H9 (cell line): ENCODE data around the gene AXIN1. TPM values are rescaled to one million over a fixed set of nuclear protein-coding genes. Genes with fewer than 3 reads are reported as not detected.

Source experiments
- DNase-seq: peaks from one replicate; pipeline ENCODE4 v3.0.0-alpha.2; 2017
- H2AFZ ChIP-seq: one replicate; pipeline ENCODE4 v1.6.1; 2013; ENCODE audit warnings: mild to moderate bottlenecking, low read length, control low read depth, moderate library complexity
- H2AK5ac ChIP-seq: 2 replicates; pipeline ENCODE4 v1.6.1; 2013; ENCODE audit warnings: low read length, control low read depth, mixed read lengths; ENCODE audit not compliant: insufficient read length
- H2BK120ac ChIP-seq: one replicate; pipeline ENCODE4 v1.6.1; 2013; ENCODE audit warnings: low read depth, mild to moderate bottlenecking, low read length, control low read depth, inconsistent platforms; ENCODE audit not compliant: poor library complexity, severe bottlenecking
- H2BK12ac ChIP-seq: 2 replicates; pipeline ENCODE4 v1.6.1; 2013; ENCODE audit warnings: low read length, control low read depth, mixed read lengths, low read depth; ENCODE audit not compliant: insufficient read length
- H2BK15ac ChIP-seq: 2 replicates; pipeline ENCODE4 v1.6.1; 2013; ENCODE audit warnings: low read depth, low read length, control low read depth
- H2BK20ac ChIP-seq: one replicate; pipeline ENCODE4 v1.6.1; 2013; ENCODE audit warnings: low read depth, mild to moderate bottlenecking, low read length, control low read depth, inconsistent platforms; ENCODE audit not compliant: poor library complexity, severe bottlenecking
- H2BK5ac ChIP-seq: 2 replicates; pipeline ENCODE4 v1.6.1; 2013; ENCODE audit warnings: low read length, control low read depth, mixed read lengths; ENCODE audit not compliant: insufficient read length
- H3K14ac ChIP-seq: 2 replicates; pipeline ENCODE4 v1.6.1; 2013; ENCODE audit warnings: low read length, control low read depth; ENCODE audit not compliant: insufficient read depth
- H3K18ac ChIP-seq: 2 replicates; pipeline ENCODE4 v1.6.1; 2013; ENCODE audit warnings: low read depth, mild to moderate bottlenecking, mixed read lengths, low read length, control low read depth; ENCODE audit not compliant: insufficient read length
- H3K23ac ChIP-seq: 2 replicates; pipeline ENCODE4 v1.6.1; 2013; ENCODE audit warnings: low read length, control low read depth, mixed read lengths, low read depth; ENCODE audit not compliant: insufficient read length
- H3K23me2 ChIP-seq: 2 replicates; pipeline ENCODE4 v1.6.1; 2013; ENCODE audit warnings: low read depth, mild to moderate bottlenecking, mixed read lengths, low read length, control low read depth; ENCODE audit not compliant: insufficient read length, poor library complexity, severe bottlenecking
- H3K27ac ChIP-seq: 2 replicates; pipeline ENCODE4 v1.5.1; 2013; ENCODE audit warnings: low read length, control low read depth, mixed read lengths, low read depth; ENCODE audit not compliant: insufficient read length
- H3K27me3 ChIP-seq: 2 replicates; pipeline ENCODE4 v1.6.1; 2013; ENCODE audit warnings: low read length, control low read depth, inconsistent platforms; ENCODE audit not compliant: insufficient read depth
- H3K4ac ChIP-seq: 2 replicates; pipeline ENCODE4 v1.6.1; 2013; ENCODE audit warnings: low read depth, mild to moderate bottlenecking, control low read depth, inconsistent platforms, low read length, moderate library complexity
- H3K4me1 ChIP-seq: 2 replicates; pipeline ENCODE4 v1.6.1; 2013; ENCODE audit warnings: low read length, control low read depth, inconsistent platforms; ENCODE audit not compliant: insufficient read depth
- H3K4me2 ChIP-seq: 2 replicates; pipeline ENCODE4 v1.6.1; 2013; ENCODE audit warnings: low read length, control low read depth, mixed read lengths; ENCODE audit not compliant: insufficient read length, insufficient read depth
- H3K56ac ChIP-seq: 2 replicates; pipeline ENCODE4 v1.6.1; 2013; ENCODE audit warnings: low read depth, mild to moderate bottlenecking, mixed read lengths, low read length, control low read depth; ENCODE audit not compliant: insufficient read length
- H3K79me1 ChIP-seq: 2 replicates; pipeline ENCODE4 v1.6.1; 2013; ENCODE audit warnings: low read depth, mild to moderate bottlenecking, moderate library complexity, low read length, control low read depth, inconsistent platforms; ENCODE audit not compliant: insufficient read depth, poor library complexity, severe bottlenecking
- H3K79me2 ChIP-seq: 2 replicates; pipeline ENCODE4 v1.6.1; 2013; ENCODE audit warnings: low read length, control low read depth, inconsistent platforms; ENCODE audit not compliant: insufficient read depth
- H3K9ac ChIP-seq: 2 replicates; pipeline ENCODE4 v1.6.1; 2013; ENCODE audit warnings: low read length, control low read depth, mixed read lengths; ENCODE audit not compliant: insufficient read length; ENCODE audit errors: extremely low read depth
- H3K9me3 ChIP-seq: one replicate; pipeline ENCODE4 v1.6.1; 2013; ENCODE audit warnings: low read depth, low read length, inconsistent platforms; ENCODE audit not compliant: control insufficient read depth
- H3T11ph ChIP-seq: one replicate; pipeline ENCODE4 v1.6.1; 2013; ENCODE audit warnings: mild to moderate bottlenecking, low read length, control low read depth, inconsistent platforms
- H4K20me1 ChIP-seq: one replicate; pipeline ENCODE4 v1.6.1; 2013; ENCODE audit not compliant: control insufficient read depth, insufficient read length, insufficient read depth
- H4K5ac ChIP-seq: 2 replicates; pipeline ENCODE4 v1.6.1; 2013; ENCODE audit warnings: low read depth, mild to moderate bottlenecking, mixed read lengths, low read length, control low read depth; ENCODE audit not compliant: insufficient read length
- H4K8ac ChIP-seq: replicated peaks from 2 replicates; pipeline ENCODE4 v1.6.1; 2013; ENCODE audit warnings: low read length, control low read depth, mixed read lengths, low read depth; ENCODE audit not compliant: insufficient read length
- H4K91ac ChIP-seq: 2 replicates; pipeline ENCODE4 v1.6.1; 2013; ENCODE audit warnings: low read depth, mild to moderate bottlenecking, moderate library complexity, mixed read lengths, low read length, control low read depth; ENCODE audit not compliant: insufficient read length
- H3K27ac Mint-ChIP-seq, 3 experiments: 2 replicates in 2 of 3; 3 replicates in 1 of 3; pipeline ENCODE4 v1.8.0; 2020 to 2021; ENCODE audit warnings: mixed read lengths in 3 of 3, mild to moderate bottlenecking in 1 of 3, moderate library complexity in 1 of 3
- H3K27me3 Mint-ChIP-seq: 2 replicates; pipeline ENCODE4 v1.8.0; 2021; ENCODE audit warnings: low read depth, mild to moderate bottlenecking, moderate library complexity, mixed read lengths
- H3K36me3 Mint-ChIP-seq, 3 experiments: 2 replicates in 2 of 3; 3 replicates in 1 of 3; pipeline ENCODE4 v1.8.0; 2020 to 2021; ENCODE audit warnings: low read depth in 3 of 3, mixed read lengths in 3 of 3; ENCODE audit not compliant: insufficient read depth in 1 of 3
- H3K4me1 Mint-ChIP-seq, 2 experiments: 2 replicates each; pipeline ENCODE4 v1.8.0; 2020; ENCODE audit warnings: mixed read lengths in 2 of 2
- H3K4me3 Mint-ChIP-seq, 2 experiments: 2 replicates in 1 of 2; 3 replicates in 1 of 2; pipeline ENCODE4 v1.8.0; 2020 to 2021; ENCODE audit warnings: mild to moderate bottlenecking in 2 of 2, mixed read lengths in 2 of 2, moderate library complexity in 1 of 2
- H3K9me3 Mint-ChIP-seq, 2 experiments: 2 replicates in 1 of 2; 3 replicates in 1 of 2; pipeline ENCODE4 v1.8.0; 2020; ENCODE audit warnings: mild to moderate bottlenecking in 2 of 2, mixed read lengths in 2 of 2, moderate library complexity in 1 of 2
- WGBS: extraction: QIAGEN DNeasy Blood & Tissue Kit; methylation state at CpG from one replicate; pipeline ENCODE4 v1.1.7; 2013; ENCODE audit warnings: missing lambda C conversion rate, low lambda C conversion rate, mixed read lengths; ENCODE audit not compliant: insufficient read length; ENCODE audit errors: extremely low coverage; 5-methylcytosine and 5-hydroxymethylcytosine counted together
- total RNA-seq: library from RNA; stranded (reverse); gene quantifications from 2 replicates; pipeline ENCODE4 v1.2.1, GENCODE V29; 2021
- TF ChIP-seq, protein P1 (sequence below): fragments of 200-600 bp; sonication (generic); conservative IDR thresholded peaks from 3 replicates; pipeline ENCODE4 v1.8.0; 2021; ENCODE audit warnings: antibody characterized with exemption, mild to moderate bottlenecking

The AXIN1 gene
- total RNA-seq, 1 experiment from 2014 or later: 50.9 TPM

DNA sequence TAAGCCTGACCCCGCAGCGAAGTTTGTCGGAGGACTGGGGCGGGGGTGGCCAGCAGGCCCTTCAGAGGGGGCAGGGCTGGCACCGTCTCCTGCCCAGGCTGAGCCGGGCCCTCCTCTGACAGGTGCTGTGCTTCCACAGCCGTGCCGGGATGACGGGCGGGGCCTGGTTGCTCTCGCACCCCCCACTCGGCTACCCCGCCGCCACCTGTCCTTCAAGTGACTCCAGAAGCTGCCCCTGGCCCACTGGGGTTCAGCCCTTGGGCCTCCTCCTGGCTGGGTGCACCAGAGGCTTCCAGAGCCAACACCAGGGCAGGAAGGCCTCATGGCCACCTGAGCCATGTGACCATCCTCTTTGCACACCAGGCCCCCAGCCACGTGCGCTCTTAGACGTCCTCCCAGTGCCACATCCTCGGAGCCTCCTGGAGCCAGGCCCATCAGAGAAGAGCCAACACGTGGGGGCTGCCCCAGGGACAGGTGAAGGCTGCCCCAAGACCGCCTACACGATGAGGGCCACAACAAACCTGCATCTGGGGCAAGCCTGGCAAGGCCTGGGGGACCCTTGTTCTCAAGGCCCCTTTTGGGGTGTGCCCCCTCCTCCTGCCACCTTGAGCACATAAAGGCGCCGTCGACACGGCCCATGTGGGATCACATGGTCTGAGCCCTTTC lies 62.4 kb downstream of the AXIN1 start:
- Histone ChIP-seq H2BK5ac (no peak overlapping the region), H3K27ac (no peak overlapping the region), H3K18ac (no peak overlapping the region), H3K9ac (no peak overlapping the region), H3K4ac (no peak overlapping the region), H2BK20ac (no peak overlapping the region), H2BK15ac (no peak overlapping the region), H4K20me1 (no peaks in the 10 kb centered on the region), H3K23me2 (no peaks in the 10 kb centered on the region), H3K9me3 (no peaks in the 10 kb centered on the region), H3K79me1 (no peaks in the 10 kb centered on the region), H3K4me2 (no peak overlapping the region), H4K5ac (no peak overlapping the region), H2AFZ (no peak overlapping the region), H2BK120ac (no peak overlapping the region), H2BK12ac (no peak overlapping the region), H3K4me1 (no peaks in the 10 kb centered on the region), H3K56ac (no peak overlapping the region), H4K91ac (no peak overlapping the region), H3K14ac (no peak overlapping the region), H3K79me2 (no peaks in the 10 kb centered on the region), H3T11ph (no peak overlapping the region), H4K8ac (no peak overlapping the region), H3K23ac (no peak overlapping the region), H2AK5ac (no peak overlapping the region), H3K27me3 (no peaks in the 10 kb centered on the region)
- TF ChIP-seq, protein P1, sequence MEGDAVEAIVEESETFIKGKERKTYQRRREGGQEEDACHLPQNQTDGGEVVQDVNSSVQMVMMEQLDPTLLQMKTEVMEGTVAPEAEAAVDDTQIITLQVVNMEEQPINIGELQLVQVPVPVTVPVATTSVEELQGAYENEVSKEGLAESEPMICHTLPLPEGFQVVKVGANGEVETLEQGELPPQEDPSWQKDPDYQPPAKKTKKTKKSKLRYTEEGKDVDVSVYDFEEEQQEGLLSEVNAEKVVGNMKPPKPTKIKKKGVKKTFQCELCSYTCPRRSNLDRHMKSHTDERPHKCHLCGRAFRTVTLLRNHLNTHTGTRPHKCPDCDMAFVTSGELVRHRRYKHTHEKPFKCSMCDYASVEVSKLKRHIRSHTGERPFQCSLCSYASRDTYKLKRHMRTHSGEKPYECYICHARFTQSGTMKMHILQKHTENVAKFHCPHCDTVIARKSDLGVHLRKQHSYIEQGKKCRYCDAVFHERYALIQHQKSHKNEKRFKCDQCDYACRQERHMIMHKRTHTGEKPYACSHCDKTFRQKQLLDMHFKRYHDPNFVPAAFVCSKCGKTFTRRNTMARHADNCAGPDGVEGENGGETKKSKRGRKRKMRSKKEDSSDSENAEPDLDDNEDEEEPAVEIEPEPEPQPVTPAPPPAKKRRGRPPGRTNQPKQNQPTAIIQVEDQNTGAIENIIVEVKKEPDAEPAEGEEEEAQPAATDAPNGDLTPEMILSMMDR: no peak
- WGBS: no CpG with 5 or more reads among the region's 25 CpGs
- Mint-ChIP-seq H3K9me3 (peaks cover 8 to 12% of the 10 kb centered on the region in 2 experiments), H3K4me1 (no peaks in the 10 kb centered on the region), H3K27me3 (no peaks in the 10 kb centered on the region), H3K27ac (no peak overlapping the region), H3K36me3 (peaks cover 26 to 50% (median 48%) of the 10 kb centered on the region in 3 experiments), H3K4me3 (no peak overlapping the region)
- no peak for DNase-seq
